VCaP (cell line): ENCODE results near the gene TEX11.
"Not testable (repeated sequence)": the region's sequence is repeated elsewhere in the genome, so short reads cannot be mapped to it uniquely, and the experiment has no call there.

Experiments
- H3K27ac ChIP-seq: fragments of 450-650 bp; 2 replicates; pipeline ENCODE4 v1.5.1; 2017
- CTCF ChIP-seq: fragments of 450-650 bp; conservative IDR thresholded peaks from 2 replicates; pipeline ENCODE4 v1.5.1; 2017; ENCODE audit warnings: mild to moderate bottlenecking, moderate library complexity

The TEX11 gene

GRCh38 chrX:70808942-70809940, 99.3 kb downstream of the TEX11 start:
- H3K27ac ChIP-seq, result no peak overlapping the region
- no peak for TF ChIP-seq CTCF

- TF ChIP-seq CTCF, result no peak
- H3K27ac ChIP-seq, result no peak overlapping the region
Measured at GRCh38 chrX:70806081-70806480, 102.4 kb downstream of the TEX11 start.

- H3K27ac ChIP-seq, result not testable (repeated sequence)
Measured at GRCh38 chrX:70796742-70797141, 111.8 kb downstream of the TEX11 start.

GRCh38 chrX:70774223-70774622, 134.3 kb downstream of the TEX11 start:
- TF ChIP-seq CTCF, result no peak
- H3K27ac ChIP-seq, result no peak overlapping the region

- H3K27ac ChIP-seq, result no peak overlapping the region
- peak; percentile 68 for TF ChIP-seq CTCF
Measured at GRCh38 chrX:70769659-70770227, 138.8 kb downstream of the TEX11 start.

- peak overlapping the region; percentile 32; the same call in 1 of the 2 replicates for H3K27ac ChIP-seq
- TF ChIP-seq CTCF, result peak; percentile 67
Measured at GRCh38 chrX:70762285-70762684, 146.2 kb downstream of the TEX11 start.

- TF ChIP-seq CTCF, result no peak
- no peak overlapping the region for H3K27ac ChIP-seq
Measured at GRCh38 chrX:70755850-70756249, 152.7 kb downstream of the TEX11 start.
